Measurements from ENCODE around the gene CDH12. TPM values are rescaled to one million over a fixed set of nuclear protein-coding genes. Genes with fewer than 3 reads are reported as not detected.
"Not testable (repeated sequence)": the region's sequence is repeated elsewhere in the genome, so short reads cannot be mapped to it uniquely, and the experiment has no call there.

Gene CDH12
- total RNA-seq (2014; rRNA removed; shearing (Covaris generic)): 6.2 and 8.9 TPM in 2 replicates

DNA sequence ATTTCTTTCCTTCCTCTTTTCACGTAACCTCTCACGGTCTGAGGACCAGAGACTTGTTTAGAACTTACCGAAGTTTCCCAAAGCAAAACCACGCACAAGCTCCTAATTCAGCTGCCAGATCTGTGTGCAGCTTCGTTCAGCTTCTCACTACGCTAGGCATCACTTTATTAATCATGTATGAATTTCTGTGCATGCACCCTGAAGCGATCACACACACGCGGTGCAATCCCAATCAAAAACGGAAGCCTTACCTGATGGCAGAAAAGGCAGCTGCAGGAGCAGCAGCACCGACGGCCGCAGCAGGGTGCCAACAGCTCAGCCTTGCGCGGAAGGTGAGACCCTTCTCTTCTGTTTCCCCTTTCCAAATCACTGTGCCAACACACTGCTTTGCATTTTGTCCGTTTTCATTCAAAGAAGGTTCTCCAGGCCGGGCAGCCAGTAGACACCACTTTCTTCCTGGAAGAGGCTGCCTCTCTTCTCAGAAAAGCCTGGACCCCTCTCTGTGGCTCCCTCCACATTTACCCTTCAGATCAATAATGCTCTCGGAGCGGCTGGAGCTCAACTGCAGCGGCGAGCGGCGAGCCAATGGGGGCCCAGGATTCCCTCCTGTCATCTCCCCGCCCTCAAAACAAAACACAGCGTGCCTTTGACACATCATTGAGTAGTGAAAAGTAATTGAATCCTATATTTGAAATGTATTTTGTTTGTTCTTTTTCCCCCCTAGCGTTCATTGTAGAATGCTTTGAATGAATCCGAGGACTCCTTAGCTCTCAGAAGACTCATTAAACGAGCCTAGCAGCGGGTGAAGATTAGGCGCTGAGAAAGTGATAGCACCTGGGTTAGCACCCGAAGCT, at the start of gene CDH12:
Gene CDH12, minus strand, starts transcription at position 538 of the 854 bp plus-strand sequence.
- no peak for DNase-seq (ENCODE audit: low read depth)

DNA sequence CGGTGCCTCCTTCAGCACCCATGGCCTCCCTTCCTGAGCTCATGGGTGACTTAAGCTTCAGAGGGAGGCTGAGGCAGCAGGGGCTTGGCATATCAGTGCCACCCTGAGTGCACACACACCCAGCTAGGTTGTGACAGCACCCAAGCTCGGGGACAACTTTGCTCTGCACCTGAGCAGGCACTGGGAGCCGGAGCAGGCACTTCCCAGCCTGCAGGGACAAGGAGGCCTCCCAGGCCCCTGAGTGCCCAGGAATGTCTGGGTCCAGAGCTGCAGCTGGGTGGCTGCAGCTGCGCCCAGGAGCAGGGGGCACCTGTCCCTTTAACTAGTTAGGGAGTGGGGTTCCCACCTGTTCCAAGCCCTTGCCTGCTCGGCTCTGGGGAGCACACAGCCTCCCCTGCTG, 48.7 kb upstream of the CDH12 start:
- DNase-seq (ENCODE audit: low read depth): no peak

DNA sequence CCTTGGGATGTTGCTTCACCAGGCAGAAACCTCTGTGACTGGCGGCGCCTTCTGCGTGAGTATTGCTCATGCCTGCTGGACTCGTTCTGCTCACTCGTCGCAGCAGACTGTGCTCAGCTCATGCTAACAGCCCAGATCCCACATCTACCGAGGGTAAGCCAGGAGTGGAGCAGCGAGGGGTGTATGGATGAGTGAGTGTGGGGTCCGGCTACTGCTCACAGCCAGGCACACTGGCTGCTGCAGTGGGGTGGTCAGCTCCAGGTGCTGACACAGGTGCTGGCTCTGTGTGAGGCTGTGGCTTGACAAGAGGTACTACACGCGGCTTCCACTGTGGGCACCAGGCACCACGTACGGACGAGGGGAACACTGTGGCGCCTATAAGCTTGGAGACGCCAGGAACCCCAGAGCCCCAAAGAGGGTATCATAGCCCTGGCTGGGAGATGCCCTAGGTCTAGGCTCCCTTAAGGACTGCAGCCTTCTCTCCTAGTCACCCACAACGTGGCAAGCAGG, 47.7 kb upstream of the CDH12 start:
- DNase-seq (ENCODE audit: low read depth): no peak

DNA sequence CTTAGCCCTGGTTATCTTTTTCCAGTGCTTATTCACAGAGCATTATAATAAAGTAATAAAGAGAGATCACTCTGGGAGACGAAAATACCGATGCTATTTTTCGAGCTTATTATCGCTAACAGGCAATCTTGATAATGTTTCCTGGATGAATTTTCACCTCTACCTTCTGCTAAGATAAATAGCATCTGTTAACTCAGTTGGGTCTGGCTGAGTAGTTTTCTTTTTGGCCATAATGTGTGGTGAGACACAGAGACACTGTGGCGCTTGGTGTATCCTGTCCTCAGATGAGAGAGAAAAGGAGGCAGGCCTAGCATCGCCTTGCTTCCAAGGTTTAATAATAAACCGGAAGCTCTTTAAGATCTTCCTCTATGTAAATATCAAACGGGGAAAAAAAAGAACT, 46.2 kb upstream of the CDH12 start:
- DNase-seq (ENCODE audit: low read depth): no peak

DNA sequence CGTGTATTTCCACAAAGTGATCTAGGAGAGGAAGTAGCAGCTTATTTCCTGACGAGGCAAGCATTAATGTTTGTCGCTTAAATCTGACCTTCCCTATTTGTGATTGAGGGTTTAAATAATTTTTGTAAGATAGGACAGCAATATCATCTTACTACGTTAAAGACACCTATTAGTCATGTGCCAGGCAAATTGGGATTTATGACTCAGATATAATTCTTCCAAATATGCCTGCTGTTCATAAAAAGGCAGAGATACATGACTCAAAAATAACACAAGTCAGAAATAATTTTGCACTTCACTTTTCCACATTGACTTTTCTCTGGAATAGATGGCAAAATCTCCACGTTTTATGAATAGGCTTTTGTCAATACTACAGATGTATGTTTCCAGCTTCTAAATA, 43.0 kb upstream of the CDH12 start:
- DNase-seq (ENCODE audit: low read depth): no peak

DNA sequence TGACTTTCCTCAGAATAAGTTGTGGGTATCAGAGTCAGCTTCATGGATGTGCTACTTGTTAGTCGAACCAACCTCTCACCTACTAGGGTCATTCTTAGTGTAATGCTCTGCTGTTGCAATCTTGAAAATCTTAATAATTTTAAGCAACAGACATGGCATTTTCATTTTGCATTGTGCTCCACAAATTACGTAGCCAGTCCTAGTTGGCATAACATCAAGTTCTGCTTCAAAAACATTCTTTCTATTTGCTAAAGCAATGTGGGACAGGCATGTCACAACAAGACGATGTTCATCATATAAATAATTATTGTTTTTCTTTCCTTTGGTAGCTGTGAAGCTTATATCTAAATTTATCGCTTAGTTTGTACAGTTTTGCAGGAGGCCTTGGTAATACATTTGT, 39.3 kb upstream of the CDH12 start:
- DNase-seq (ENCODE audit: low read depth): no peak

DNA sequence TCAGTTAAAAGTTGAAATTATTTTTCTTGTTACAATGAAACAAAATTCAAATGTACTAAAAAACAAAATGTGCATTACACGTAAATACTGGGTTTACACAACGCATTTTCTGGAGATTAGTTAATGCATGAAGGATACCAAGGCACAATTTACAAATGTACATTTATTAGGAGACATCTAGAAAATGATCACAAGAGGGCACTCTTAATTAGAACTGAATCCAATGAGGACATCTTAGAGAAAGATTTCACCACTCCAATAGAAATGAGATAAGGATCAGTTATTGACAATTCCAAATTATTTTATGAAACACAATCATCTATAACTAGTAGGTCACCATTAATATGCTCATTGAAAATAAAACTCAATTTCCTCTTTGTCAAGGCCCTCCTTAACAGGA, 36.6 kb upstream of the CDH12 start:
- no peak for DNase-seq (ENCODE audit: low read depth)

DNA sequence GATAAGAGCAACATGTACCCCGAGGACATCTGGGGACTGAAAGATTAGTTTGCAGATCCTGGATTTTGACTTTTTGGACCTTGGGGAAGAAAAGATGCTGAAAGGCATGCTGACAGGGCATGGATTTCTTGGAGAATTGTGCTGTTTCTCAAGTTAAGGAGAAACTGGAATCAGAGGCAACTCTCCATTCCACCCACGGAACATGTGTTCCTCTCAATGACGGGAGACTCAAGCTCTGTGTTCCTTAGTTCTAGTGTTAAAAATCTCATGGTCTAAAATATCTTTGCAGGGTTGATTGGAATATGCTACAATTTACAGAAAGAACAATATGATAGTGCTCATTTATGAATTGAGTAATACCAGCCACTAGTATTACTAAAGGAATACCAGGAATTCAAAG, 34.4 kb upstream of the CDH12 start:
- DNase-seq (ENCODE audit: low read depth): no peak

DNA sequence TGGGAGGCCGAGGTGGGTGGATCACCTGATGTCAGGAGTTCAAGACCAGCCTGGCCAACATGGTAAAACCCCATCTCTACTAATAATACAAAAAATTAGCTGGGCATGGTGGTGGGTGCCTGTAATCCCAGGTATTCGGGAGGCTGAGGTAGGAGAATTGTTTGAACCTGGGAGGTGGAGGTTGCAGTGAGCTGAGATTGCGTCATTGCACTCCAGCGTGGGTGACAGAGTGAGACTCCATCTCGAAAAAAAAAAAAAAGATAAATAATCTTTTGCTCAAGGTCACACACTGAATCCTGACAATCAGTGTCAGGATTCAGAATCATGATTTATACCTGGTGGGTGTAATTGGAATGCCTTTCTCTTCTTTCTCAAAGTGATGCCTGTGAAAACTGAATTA, 5.8 kb upstream of the CDH12 start:
- DNase-seq (ENCODE audit: low read depth): not testable (repeated sequence)

DNA sequence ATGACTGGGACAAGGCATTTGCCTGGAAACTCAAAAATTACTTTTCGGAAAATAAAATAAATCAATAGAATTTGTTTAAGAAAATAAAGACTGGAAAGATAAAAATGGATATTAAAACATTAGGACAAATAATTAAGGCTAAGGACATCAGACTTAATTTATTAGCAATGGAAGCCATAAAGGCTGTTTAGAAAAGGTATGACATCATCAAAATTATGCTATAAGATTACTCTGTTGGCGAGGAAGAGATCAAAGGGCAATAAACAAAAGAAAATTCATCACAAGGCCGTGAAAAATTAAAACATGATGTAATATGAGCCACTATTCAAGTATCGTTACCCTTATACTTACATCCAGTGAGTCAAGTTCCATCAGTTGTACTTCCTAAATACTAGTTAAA, 2.7 kb upstream of the CDH12 start:
- DNase-seq (ENCODE audit: low read depth): no peak

DNA sequence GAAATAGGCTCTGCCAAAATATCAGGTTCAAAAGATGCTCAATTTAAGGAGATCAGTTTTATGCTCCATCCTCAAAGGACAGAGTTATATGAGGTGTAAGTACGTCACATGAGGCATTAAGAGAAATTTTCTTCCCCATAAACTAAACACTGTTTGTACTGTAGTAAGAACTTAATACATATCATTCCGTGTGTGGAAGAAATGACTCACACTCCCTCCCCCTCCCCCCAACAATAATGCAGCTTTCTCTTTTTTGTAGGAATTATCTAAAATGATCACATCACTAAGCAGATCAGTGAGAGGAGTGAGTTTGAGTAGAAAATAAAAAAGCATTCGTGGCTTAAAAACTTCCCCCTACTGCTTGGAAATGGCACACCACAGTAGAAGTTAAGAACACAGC, 2.2 kb downstream of the CDH12 start:
- DNase-seq (ENCODE audit: low read depth): no peak

DNA sequence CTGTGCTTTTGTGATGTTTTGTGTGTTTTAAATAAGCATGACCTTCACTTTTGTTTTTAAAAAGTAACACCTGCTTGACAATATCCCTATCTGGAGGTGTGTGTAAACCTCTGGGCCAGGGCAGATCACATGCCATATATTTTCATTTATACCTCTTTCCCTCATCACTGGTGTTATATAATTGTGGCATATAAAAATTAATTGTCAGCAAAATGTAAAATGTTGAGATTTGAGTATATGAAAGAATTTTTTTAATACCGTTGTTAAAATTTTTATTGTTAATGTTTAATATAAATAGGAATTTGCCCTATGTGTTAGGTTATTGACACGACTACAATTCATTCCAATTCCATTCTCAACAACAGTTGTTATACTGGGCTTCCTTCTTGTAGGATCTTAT, 6.5 kb downstream of the CDH12 start:
- DNase-seq (ENCODE audit: low read depth): no peak

DNA sequence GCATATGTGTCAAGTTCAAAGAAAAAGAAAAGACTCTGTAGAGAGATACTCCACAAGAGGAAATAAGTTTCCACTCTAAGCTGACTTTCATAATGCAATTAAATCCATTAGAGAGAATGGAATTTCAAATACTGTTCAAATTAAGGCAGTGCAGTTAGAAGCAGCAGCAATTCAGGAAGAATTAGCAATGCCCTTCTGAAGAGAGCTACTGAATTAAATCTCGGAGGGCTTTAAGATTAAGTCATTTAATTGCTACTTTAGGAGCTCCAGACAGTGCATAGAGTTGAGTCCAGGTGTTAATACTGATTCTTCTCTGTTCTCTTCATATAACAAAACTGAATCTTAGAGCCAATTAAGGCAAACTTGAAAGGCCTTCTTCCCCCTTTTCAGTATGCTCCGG, 8.5 kb downstream of the CDH12 start:
- no peak for DNase-seq (ENCODE audit: low read depth)

DNA sequence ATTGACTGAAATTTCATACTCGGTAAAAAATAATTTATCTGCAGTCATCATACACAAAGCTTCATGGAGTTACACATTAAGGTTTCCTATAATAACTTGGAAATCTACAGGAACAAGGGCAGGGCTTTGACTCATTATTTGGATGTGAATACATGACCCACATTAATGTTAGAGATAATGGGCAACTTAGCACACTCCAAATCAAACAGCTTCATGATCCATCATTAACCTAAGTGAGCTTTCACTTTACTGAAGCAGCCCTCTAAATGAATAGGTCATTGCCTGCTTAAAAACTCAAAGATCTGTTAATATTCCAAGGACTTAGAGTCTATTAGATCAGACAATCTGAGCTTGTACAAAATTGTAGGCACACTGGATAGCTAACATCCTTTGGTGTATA, 9.0 kb downstream of the CDH12 start:
- DNase-seq (ENCODE audit: low read depth): no peak

DNA sequence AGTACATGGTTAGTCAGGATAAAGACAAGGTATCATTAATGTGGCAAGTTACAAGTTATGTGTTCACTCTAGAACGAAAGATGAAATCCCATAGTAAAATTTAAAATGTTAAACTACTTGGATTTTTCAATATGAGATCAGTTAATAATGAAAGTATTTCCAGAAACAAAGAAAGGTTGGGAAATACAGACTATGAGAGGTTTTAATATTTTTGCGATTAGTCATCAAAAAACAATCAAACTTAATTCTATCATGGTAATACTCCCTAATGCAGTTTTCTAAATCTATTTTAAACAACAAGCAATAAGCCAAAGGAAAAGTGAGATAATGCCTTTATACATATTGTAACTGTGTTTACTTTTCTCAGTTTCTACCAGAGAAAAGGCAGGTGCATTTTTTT, 10.6 kb downstream of the CDH12 start:
- no peak for DNase-seq (ENCODE audit: low read depth)

DNA sequence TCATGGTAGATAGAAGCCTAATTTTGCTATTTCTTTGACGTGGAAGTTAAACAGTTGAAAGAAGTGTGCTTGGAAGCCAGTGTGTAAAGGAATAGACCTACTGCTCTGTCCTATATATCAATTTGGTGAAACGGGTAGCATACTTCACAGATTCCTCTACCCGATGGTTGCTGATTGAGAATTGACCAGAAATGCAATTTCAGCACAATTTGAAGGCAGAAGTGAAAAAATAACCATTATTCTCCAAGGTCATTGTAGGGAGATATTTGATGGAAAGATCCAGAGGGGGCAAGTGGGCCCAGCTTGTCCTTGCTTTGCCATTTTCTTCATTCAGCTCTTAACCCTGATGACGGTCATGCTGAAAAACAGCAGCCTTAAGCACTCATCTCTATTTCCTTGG, 15.3 kb downstream of the CDH12 start:
- no peak for DNase-seq (ENCODE audit: low read depth)

DNA sequence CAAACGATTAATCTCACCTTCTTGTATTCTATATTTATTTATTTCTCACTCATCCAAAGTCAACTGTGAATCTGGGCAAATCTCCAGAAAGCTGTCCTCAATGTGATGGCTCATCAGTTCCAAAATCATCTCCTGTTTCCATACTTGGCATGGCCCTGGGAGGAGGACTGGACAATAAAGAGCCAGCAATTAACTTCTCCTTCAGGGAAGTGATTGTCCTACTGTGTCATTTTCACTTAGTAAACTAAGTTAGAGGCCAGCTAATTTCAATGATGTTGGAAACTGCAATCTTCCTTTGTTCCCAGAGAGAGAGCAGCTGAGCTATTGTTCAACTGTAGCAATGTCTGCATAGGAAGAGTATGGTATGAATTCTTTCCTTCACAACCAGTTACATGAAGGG, 17.5 kb downstream of the CDH12 start:
- no peak for DNase-seq (ENCODE audit: low read depth)

DNA sequence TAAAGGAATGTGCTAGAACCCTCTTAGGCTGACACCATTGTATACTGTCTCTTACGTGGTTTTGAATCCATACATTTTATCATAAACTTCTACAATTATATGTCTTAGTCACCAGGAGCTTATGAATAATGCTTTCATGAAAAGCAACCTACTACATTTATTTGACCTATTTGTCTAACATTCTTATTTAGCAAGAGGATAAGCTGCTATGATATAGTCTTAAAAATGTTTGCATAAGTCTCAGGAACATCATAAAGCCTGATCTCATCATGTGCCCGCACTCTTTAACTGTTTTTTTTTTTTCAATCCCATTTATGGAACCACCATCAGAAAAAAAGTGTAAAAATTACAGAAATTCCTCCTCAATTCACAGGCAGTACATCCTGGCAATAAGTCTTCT, 59.7 kb downstream of the CDH12 start:
- no peak for DNase-seq (ENCODE audit: low read depth)

DNA sequence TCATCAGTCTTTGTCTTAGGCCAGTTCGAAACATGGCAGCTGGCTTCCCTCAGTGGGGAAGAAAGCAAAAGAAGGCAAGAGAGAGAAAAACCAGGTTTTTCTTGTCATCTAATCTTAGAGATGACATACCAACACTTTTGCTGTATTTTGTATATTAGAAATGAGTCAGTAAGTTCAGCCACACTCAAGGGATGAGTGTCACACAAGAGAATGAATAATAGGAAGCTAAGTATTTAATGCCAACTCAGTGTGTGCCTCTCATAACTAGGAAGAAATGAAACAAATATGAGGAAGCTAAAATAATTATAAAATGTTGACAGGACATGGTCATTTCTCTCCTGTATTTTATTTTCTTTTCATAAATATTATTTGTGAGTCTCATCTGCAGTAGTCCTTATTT, 65.3 kb downstream of the CDH12 start:
- DNase-seq (ENCODE audit: low read depth): no peak

DNA sequence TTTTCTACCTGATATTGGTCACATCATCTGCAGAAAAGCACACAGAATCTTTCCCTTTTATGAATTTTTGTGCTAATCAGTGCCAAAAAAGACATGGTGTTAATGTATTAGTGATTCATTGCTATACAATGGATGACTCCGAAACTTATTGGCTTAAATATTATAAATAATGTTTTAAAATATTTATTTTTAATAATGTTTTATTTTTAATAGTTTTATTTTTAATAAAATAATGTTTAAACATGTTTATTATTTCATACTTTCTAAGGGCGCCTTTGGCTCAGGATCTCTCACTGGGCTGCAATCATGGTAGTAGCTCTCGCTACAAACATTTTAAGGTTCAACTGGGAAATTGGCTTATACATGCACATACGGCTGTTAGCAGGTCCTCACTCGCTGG, 65.7 kb downstream of the CDH12 start:
- DNase-seq (ENCODE audit: low read depth): no peak

DNA sequence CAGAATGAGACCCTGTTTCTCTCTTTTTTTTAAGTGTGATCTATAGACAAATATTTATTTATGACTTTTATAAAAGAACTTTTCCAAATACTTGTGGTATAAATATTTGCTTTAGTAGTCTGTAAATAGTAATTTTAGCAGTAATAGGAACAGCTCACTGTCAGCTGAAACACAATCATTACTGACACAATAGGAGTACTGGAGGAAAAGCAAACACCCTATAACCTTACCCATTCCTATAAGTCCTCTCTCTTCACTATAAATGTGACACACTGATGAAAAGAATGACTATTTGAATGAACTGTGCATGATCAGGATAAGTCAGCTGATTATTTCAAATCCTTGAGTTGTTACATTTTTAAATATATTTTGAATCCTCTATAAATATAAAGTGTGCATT, 72.4 kb downstream of the CDH12 start:
- no peak for DNase-seq (ENCODE audit: low read depth)

DNA sequence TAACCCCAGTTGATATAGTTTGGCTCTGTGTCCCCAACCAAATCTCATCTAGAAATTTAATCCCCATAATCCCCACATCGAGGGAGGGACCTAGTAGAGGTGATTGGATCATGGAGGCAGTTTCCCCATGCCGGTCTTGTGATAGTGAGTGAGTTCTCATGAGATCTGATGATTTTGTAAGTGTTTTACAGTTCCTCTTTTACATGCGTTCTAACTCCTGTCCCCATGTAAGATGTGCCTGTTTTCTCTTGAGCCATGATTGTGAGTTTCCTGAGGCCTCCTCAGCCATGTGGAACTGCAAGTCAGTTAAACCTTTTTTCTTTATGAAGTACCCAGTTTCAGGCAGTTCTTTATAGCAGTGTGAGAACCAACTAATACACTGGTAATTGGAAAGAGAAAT, 73.6 kb downstream of the CDH12 start:
- no peak for DNase-seq (ENCODE audit: low read depth)

DNA sequence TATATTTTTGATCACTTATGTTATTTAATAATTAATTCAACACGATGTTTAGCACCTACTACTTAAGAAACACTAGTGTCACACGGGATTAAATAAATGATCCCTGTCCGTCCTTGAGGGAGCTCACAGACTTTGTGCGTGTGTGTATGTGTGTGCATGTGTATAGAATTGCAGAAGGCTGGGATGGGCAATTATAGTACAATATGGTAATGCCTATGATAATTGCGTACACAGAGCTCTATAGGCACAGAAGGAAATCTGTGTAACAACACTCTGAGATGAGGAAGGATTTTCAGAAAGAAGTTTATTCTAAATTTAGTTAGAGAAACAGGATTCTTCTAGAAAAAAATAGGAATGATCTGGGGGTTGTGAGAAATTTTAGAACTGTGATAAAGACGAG, 76.9 kb downstream of the CDH12 start:
- DNase-seq (ENCODE audit: low read depth): no peak

DNA sequence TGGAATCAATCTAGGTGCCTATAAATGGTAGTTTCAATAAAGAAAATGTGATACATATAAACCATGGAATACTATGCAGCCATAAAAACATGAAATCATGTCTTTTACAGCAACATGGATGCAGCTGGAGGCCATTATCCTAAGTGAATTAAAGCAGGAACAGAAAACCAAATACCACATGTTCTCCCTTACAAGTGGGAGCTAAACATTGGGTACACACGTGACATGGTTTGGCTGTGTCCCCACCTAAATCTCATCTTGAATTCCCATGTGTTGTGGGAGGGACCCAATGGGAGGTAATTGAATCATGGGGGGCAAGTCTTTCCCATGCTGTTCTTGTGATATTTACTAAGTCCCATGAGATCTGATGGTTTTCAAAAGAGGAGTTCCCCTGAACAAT, 78.9 kb downstream of the CDH12 start:
- DNase-seq (ENCODE audit: low read depth): not testable (repeated sequence)
